HepG2 (cell line): ENCODE measurements around the gene DPH3. TPM values are rescaled to one million over a fixed set of nuclear protein-coding genes. Genes with fewer than 3 reads are reported as not detected.

ENCODE experiments used
- ASH2L ChIP-seq: fragments of 300-600, 200-600 bp; sonication (generic); IDR thresholded peaks from 2 replicates; pipeline ENCODE4 v1.7.0; 2017; ENCODE audit warnings: low read depth, mild to moderate bottlenecking, moderate library complexity, mixed read lengths, low read length; ENCODE audit not compliant: insufficient read length
- ATF6 ChIP-seq: sonication (generic); formaldehyde crosslinking; conservative IDR thresholded peaks from 2 replicates; pipeline ENCODE4 v1.4.0; 2020; ENCODE audit warnings: missing genetic modification reagents
- KDM1A ChIP-seq: IDR thresholded peaks from 2 replicates; pipeline ENCODE4 v1.6.1; 2016; ENCODE audit warnings: missing compliant biosample characterization
- MBD4 ChIP-seq: IDR thresholded peaks from 2 replicates; pipeline ENCODE4 v1.6.1; 2012; ENCODE audit warnings: low read length, inconsistent platforms, borderline replicate concordance
- MBNL3 ChIP-seq: fragments of 250-450 bp; sonication (Bioruptor Pico); conservative IDR thresholded peaks from 2 replicates; pipeline ENCODE4 v1.8.0; 2022; ENCODE audit warnings: mild to moderate bottlenecking, inconsistent platforms
- PAXIP1 ChIP-seq: sonication (generic); formaldehyde crosslinking; conservative IDR thresholded peaks from 2 replicates; pipeline ENCODE4 v1.4.0; 2020; ENCODE audit warnings: mild to moderate bottlenecking, missing genetic modification reagents, moderate library complexity
- PBX3 ChIP-seq: sonication (generic); formaldehyde crosslinking; IDR thresholded peaks from 2 replicates; pipeline ENCODE4 v1.8.1; 2023; ENCODE audit warnings: missing genetic modification reagents, inconsistent platforms, borderline replicate concordance
- RFXAP ChIP-seq: sonication (generic); formaldehyde crosslinking; IDR thresholded peaks from 2 replicates; pipeline ENCODE4 v1.4.0; 2020; ENCODE audit warnings: missing genetic modification reagents, borderline replicate concordance
- THRA ChIP-seq: sonication (generic); formaldehyde crosslinking; IDR thresholded peaks from 2 replicates; pipeline ENCODE4 v1.4.0; 2020; ENCODE audit warnings: missing genetic modification reagents, borderline replicate concordance
- ZBTB21 ChIP-seq: sonication (generic); formaldehyde crosslinking; IDR thresholded peaks from 2 replicates; pipeline ENCODE4 v1.4.0; 2020; ENCODE audit warnings: missing genetic modification reagents
- ZBTB26 ChIP-seq: IDR thresholded peaks from 2 replicates; pipeline ENCODE4 v1.6.1; 2016; ENCODE audit warnings: missing compliant biosample characterization, missing genetic modification reagents, borderline replicate concordance
- ZBTB38 ChIP-seq: sonication (generic); formaldehyde crosslinking; IDR thresholded peaks from 2 replicates; pipeline ENCODE4 v1.5.1; 2020; ENCODE audit warnings: mild to moderate bottlenecking, missing genetic modification reagents
- ZBTB4 ChIP-seq: sonication (generic); formaldehyde crosslinking; IDR thresholded peaks from 2 replicates; pipeline ENCODE4 v1.4.0; 2020; ENCODE audit warnings: missing genetic modification reagents, mild to moderate bottlenecking, borderline replicate concordance
- ZNF746 ChIP-seq: sonication (generic); formaldehyde crosslinking; IDR thresholded peaks from 2 replicates; pipeline ENCODE4 v1.8.0; 2022; ENCODE audit warnings: mild to moderate bottlenecking, missing genetic modification reagents
- ZNF777 ChIP-seq: sonication (generic); formaldehyde crosslinking; IDR thresholded peaks from 2 replicates; pipeline ENCODE4 v1.4.0; 2020; ENCODE audit warnings: missing genetic modification reagents
- polyA plus RNA-seq, 8 experiments: library from polyadenylated mRNA; depleted of rRNA in 3 of 8; stranded (reverse) in 7 of 8; unstranded in 1 of 8; fragments of >200 nt; fragmentation: Illumina TruSeq in 4 of 8; extraction: Trizol in 4 of 8; gene quantifications; 2 replicates each; pipeline versions ENCODE4 v1.2.1 to v1.2.3, GENCODE V29; 2011 to 2016; ENCODE audit warnings: low read depth in 4 of 8, missing spikeins in 1 of 8, mixed read lengths in 1 of 8; ENCODE audit not compliant: insufficient read depth in 1 of 8
- total RNA-seq, 5 experiments: library from RNA; depleted of rRNA; stranded (reverse); fragments of >200 nt; fragmentation: Illumina TruSeq; extraction: Trizol; gene quantifications; 2 replicates each; pipeline ENCODE4 v1.2.3, GENCODE V29; 2016; ENCODE audit warnings: low read depth in 1 of 5

The DPH3 gene
- total and polyA plus RNA-seq, 2 of the 13 experiments (the other 11 are each of a cell fraction or from before 2014, with no cell fraction given): 18.3 to 21.6 TPM

GRCh38 chr3:16264708-16265454, at the start of gene DPH3, which contains the start of gene OXNAD1 (continued):
- TF ChIP-seq ZNF746 (CRISPR knock-in tag) (no peak), THRA (CRISPR knock-in tag) (no peak; the same call in 1 of the 2 replicates), PAXIP1 (CRISPR knock-in tag) (peak; percentile 52), ZBTB38 (CRISPR knock-in tag) (no peak), RFXAP (peak; percentile 83; the same call in 1 of the 2 replicates), MBNL3 (CRISPR knock-in tag) (no peak), ZBTB4 (CRISPR knock-in tag) (peak; percentile 28; the same call in 1 of the 2 replicates), ATF6 (CRISPR knock-in tag) (no peak), ZBTB26 (CRISPR knock-in tag) (0 out of 2 replicates have a peak, but pooled peaks have one; percentile 52), ZNF777 (CRISPR knock-in tag) (peak; percentile 47), MBD4 (no peak), ZBTB21 (CRISPR knock-in tag) (peak; percentile 47; the same call in 1 of the 2 replicates), PBX3 (CRISPR knock-in tag) (no peak), KDM1A (CRISPR knock-in tag) (no peak), ASH2L (peak; percentile 88)
